ENCODE results near the gene TMEM248. TPM values are rescaled to one million over a fixed set of nuclear protein-coding genes. Genes with fewer than 3 reads are reported as not detected.
"Not testable (repeated sequence)": the region's sequence is repeated elsewhere in the genome, so short reads cannot be mapped to it uniquely, and the experiment has no call there.

The TMEM248 gene
- total RNA-seq, 2 donors from 2014 or later, result 77.9 to 79.8 TPM

GRCh38 chr7:66964411-66964810 lies 43.4 kb downstream of the TMEM248 start:
- Histone ChIP-seq H3K9ac (ENCODE audit: extremely low read depth, low read length, poor library complexity, severe bottlenecking) (no peak overlapping the region), H3K36me3 (ENCODE audit: control insufficient read depth, insufficient read depth, low read length) (peaks cover 4% of the 10 kb centered on the region), H3K9me3 (ENCODE audit: control insufficient read depth, low read length) (peaks cover 6% of the 10 kb centered on the region), H3K4me3 (ENCODE audit: low read length) (no peak overlapping the region), H3K27me3 (ENCODE audit: control insufficient read depth, insufficient read depth, low read length, poor library complexity, severe bottlenecking) (no peaks in the 10 kb centered on the region), H3K27ac (ENCODE audit: low read depth, low read length) (no peak overlapping the region), H3K4me1 (ENCODE audit: control insufficient read depth, insufficient read depth, low read length) (no peaks in the 10 kb centered on the region)
- DNase-seq, result no peak
- Mint-ChIP-seq H3K27me3 (ENCODE audit: insufficient read depth) (no peaks in the 10 kb centered on the region), H3K4me3 (no peak overlapping the region), H3K4me1 (no peaks in the 10 kb centered on the region), H3K9me3 (peaks cover 17% of the 10 kb centered on the region), H3K36me3 (ENCODE audit: low read depth) (peaks cover 22% of the 10 kb centered on the region), H3K27ac (no peak overlapping the region)
- TF ChIP-seq, protein P1, sequence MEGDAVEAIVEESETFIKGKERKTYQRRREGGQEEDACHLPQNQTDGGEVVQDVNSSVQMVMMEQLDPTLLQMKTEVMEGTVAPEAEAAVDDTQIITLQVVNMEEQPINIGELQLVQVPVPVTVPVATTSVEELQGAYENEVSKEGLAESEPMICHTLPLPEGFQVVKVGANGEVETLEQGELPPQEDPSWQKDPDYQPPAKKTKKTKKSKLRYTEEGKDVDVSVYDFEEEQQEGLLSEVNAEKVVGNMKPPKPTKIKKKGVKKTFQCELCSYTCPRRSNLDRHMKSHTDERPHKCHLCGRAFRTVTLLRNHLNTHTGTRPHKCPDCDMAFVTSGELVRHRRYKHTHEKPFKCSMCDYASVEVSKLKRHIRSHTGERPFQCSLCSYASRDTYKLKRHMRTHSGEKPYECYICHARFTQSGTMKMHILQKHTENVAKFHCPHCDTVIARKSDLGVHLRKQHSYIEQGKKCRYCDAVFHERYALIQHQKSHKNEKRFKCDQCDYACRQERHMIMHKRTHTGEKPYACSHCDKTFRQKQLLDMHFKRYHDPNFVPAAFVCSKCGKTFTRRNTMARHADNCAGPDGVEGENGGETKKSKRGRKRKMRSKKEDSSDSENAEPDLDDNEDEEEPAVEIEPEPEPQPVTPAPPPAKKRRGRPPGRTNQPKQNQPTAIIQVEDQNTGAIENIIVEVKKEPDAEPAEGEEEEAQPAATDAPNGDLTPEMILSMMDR (conservative IDR thresholded peaks at IDR 0.05), result no peak
- 94 to 100% methylated on average over 2 to 4 of the region's 4 CpGs for WGBS, 2 experiments (ENCODE audit: insufficient coverage in 1 of 2, insufficient read length in 1 of 2)

GRCh38 chr7:66967029-66967428 lies 46.0 kb downstream of the TMEM248 start:
- H3K4me1 Mint-ChIP-seq, result no peaks in the 10 kb centered on the region
- no peaks in the 10 kb centered on the region for H3K27me3 Mint-ChIP-seq (ENCODE audit: insufficient read depth)

GRCh38 chr7:66969001-66969400 lies 48.0 kb downstream of the TMEM248 start:
- H3K27ac Mint-ChIP-seq; DNase-seq; H3K27me3 Mint-ChIP-seq (ENCODE audit: insufficient read depth); H3K27ac ChIP-seq (ENCODE audit: low read depth, low read length); H3K36me3 ChIP-seq (ENCODE audit: control insufficient read depth, insufficient read depth, low read length); H3K4me1 ChIP-seq (ENCODE audit: control insufficient read depth, insufficient read depth, low read length); H3K27me3 ChIP-seq (ENCODE audit: control insufficient read depth, insufficient read depth, low read length, poor library complexity, severe bottlenecking); H3K4me1 Mint-ChIP-seq; H3K4me3 Mint-ChIP-seq; H3K9ac ChIP-seq (ENCODE audit: extremely low read depth, low read length, poor library complexity, severe bottlenecking); H3K4me3 ChIP-seq (ENCODE audit: low read length); H3K9me3 ChIP-seq (ENCODE audit: control insufficient read depth, low read length); H3K36me3 Mint-ChIP-seq (ENCODE audit: low read depth): not testable (repeated sequence)
- peaks cover 17% of the 10 kb centered on the region for H3K9me3 Mint-ChIP-seq
- WGBS, 2 experiments (ENCODE audit: insufficient coverage in 1 of 2, insufficient read length in 1 of 2), result 94 to 95% methylated on average over 5 of the region's 5 CpGs

More at GRCh38 chr7:66967029-66967428, 46.0 kb downstream of the TMEM248 start:
- Mint-ChIP-seq H3K36me3 (ENCODE audit: low read depth) (peaks cover 9% of the 10 kb centered on the region), H3K9me3 (peaks cover 17% of the 10 kb centered on the region), H3K27ac (no peak overlapping the region), H3K4me3 (no peak overlapping the region)
- H3K27ac ChIP-seq (ENCODE audit: low read depth, low read length), result no peak overlapping the region
- peaks cover 6% of the 10 kb centered on the region for H3K9me3 ChIP-seq (ENCODE audit: control insufficient read depth, low read length)
- no peak overlapping the region for H3K4me3 ChIP-seq (ENCODE audit: low read length)
- H3K4me1 ChIP-seq (ENCODE audit: control insufficient read depth, insufficient read depth, low read length), result peaks cover 2% of the 10 kb centered on the region
- no peaks in the 10 kb centered on the region for H3K27me3 ChIP-seq (ENCODE audit: control insufficient read depth, insufficient read depth, low read length, poor library complexity, severe bottlenecking)
- no peak overlapping the region for H3K9ac ChIP-seq (ENCODE audit: extremely low read depth, low read length, poor library complexity, severe bottlenecking)
- 91 to 92% methylated on average over 4 to 6 of the region's 6 CpGs for WGBS, 2 experiments (ENCODE audit: insufficient coverage in 1 of 2, insufficient read length in 1 of 2)
- no peak for DNase-seq
- H3K36me3 ChIP-seq (ENCODE audit: control insufficient read depth, insufficient read depth, low read length), result peaks cover 4% of the 10 kb centered on the region
- TF ChIP-seq, protein P1 (conservative IDR thresholded peaks at IDR 0.05), result no peak

GRCh38 chr7:66970310-66970709 lies 49.3 kb downstream of the TMEM248 start:
- 83 to 84% methylated on average over 2 to 5 of the region's 5 CpGs for WGBS, 2 experiments (ENCODE audit: insufficient coverage in 1 of 2, insufficient read length in 1 of 2)
- Histone ChIP-seq H3K9ac (ENCODE audit: extremely low read depth, low read length, poor library complexity, severe bottlenecking) (no peak overlapping the region), H3K4me3 (ENCODE audit: low read length) (no peak overlapping the region), H3K27ac (ENCODE audit: low read depth, low read length) (no peak overlapping the region), H3K9me3 (ENCODE audit: control insufficient read depth, low read length) (peaks cover 6% of the 10 kb centered on the region), H3K36me3 (ENCODE audit: control insufficient read depth, insufficient read depth, low read length) (no peaks in the 10 kb centered on the region), H3K27me3 (ENCODE audit: control insufficient read depth, insufficient read depth, low read length, poor library complexity, severe bottlenecking) (no peaks in the 10 kb centered on the region), H3K4me1 (ENCODE audit: control insufficient read depth, insufficient read depth, low read length) (peaks cover 2% of the 10 kb centered on the region)
- peak; percentile 61 for DNase-seq
- TF ChIP-seq, protein P1 (conservative IDR thresholded peaks at IDR 0.05), result no peak
- Mint-ChIP-seq H3K27me3 (ENCODE audit: insufficient read depth) (peaks cover 2% of the 10 kb centered on the region), H3K27ac (peak overlapping the region; percentile 30), H3K4me3 (no peak overlapping the region), H3K4me1 (no peaks in the 10 kb centered on the region), H3K9me3 (peaks cover 9% of the 10 kb centered on the region), H3K36me3 (ENCODE audit: low read depth) (no peaks in the 10 kb centered on the region)
